GM12878 (cell line): ENCODE results near the gene FGF14. TPM values are rescaled to one million over a fixed set of nuclear protein-coding genes. Genes with fewer than 3 reads are reported as not detected.

Experiments
- ATAC-seq: fragments of 200-7000 bp; cut with Tn5 transposase; 3 replicates; pipeline ENCODE4 v1.9.1; 2020; ENCODE audit warnings: mild to moderate bottlenecking, moderate library complexity
- BruUV-seq: library from RNA; stranded (reverse); fragments of 400-500 nt; replicated peaks from 2 replicates; lab custom pipeline; 2021; lab: Mats Ljungman, UMichigan
- CTCF ChIA-PET: fragments of 300-600 bp; sonication (Branson Sonifier 250); formaldehyde crosslinking; extraction: SDS; loops from one replicate; lab custom pipeline; 2021; ENCODE audit warnings: inconsistent platforms; lab: Yijun Ruan, JAX
- POLR2A ChIA-PET: fragments of 350-600 bp; formaldehyde crosslinking; extraction: SDS; loops from one replicate; lab custom pipeline; 2021; ENCODE audit warnings: inconsistent platforms; lab: Charles Lee
- RAD21 ChIA-PET: fragments of 300-600 bp; sonication (Branson Sonifier 250); formaldehyde crosslinking; loops from one replicate; lab custom pipeline; 2023; ENCODE audit warnings: antibody characterized with exemption; ENCODE audit not compliant: unreplicated experiment; lab: Charles Lee
- SMC1A ChIA-PET: fragments of 300-600 bp; sonication (Branson Sonifier 250); formaldehyde crosslinking; loops from one replicate; lab custom pipeline; 2023; ENCODE audit not compliant: unreplicated experiment, uncharacterized antibody; lab: Charles Lee
- DNase-seq: peaks from one replicate; pipeline ENCODE4 v3.0.0-alpha.2; 2011; ENCODE audit warnings: low read depth, low spot score
- FAIRE-seq: peaks from 3 replicates; lab custom pipeline; 2011; peaks lifted over from hg19 to GRCh38; lab: Jason Lieb, UNC
- H2AFZ ChIP-seq: 2 replicates; pipeline ENCODE4 v1.6.0; 2011; ENCODE audit warnings: low read depth, low read length, control low read depth; ENCODE audit not compliant: control insufficient read depth
- H3K27ac ChIP-seq: 2 replicates; pipeline ENCODE4 v1.5.1; 2011; ENCODE audit warnings: control low read depth; ENCODE audit not compliant: control insufficient read depth, insufficient read depth
- H3K27me3 ChIP-seq, 2 experiments: replicated peaks in 1 of 2; 2 replicates each; pipeline versions ENCODE4 v1.6.0 to v1.6.1; 2011; ENCODE audit warnings: low read length in 1 of 2; ENCODE audit not compliant: control insufficient read depth in 2 of 2, insufficient read depth in 2 of 2
- H3K36me3 ChIP-seq, 2 experiments: 2 replicates each; pipeline ENCODE4 v1.5.1; 2011; ENCODE audit warnings: low read length in 1 of 2; ENCODE audit not compliant: control insufficient read depth in 2 of 2, insufficient read depth in 2 of 2
- H3K4me1 ChIP-seq: 2 replicates; pipeline ENCODE4 v1.6.1; 2011; ENCODE audit warnings: mild to moderate bottlenecking, low read length, moderate library complexity, mixed read lengths; ENCODE audit not compliant: control insufficient read depth, insufficient read depth
- H3K4me2 ChIP-seq: 2 replicates; pipeline ENCODE4 v1.6.0; 2011; ENCODE audit warnings: control low read depth; ENCODE audit not compliant: control insufficient read depth, insufficient read depth
- H3K4me3 ChIP-seq: fragments of 200-600 bp; sonication (generic); 2 replicates; pipeline ENCODE4 v1.5.1; 2016
- H3K79me2 ChIP-seq: 2 replicates; pipeline ENCODE4 v1.6.0; 2011; ENCODE audit warnings: low read length; ENCODE audit not compliant: control insufficient read depth, insufficient read depth
- H3K9ac ChIP-seq: 2 replicates; pipeline ENCODE4 v1.8.0; 2011; ENCODE audit warnings: low read length, control low read depth, mixed read lengths; ENCODE audit not compliant: control insufficient read depth, insufficient read depth
- H3K9me3 ChIP-seq: replicated peaks from 3 replicates; pipeline ENCODE4 v1.5.1; 2011; ENCODE audit warnings: mild to moderate bottlenecking, low read length; ENCODE audit not compliant: control insufficient read depth, insufficient read depth
- H4K20me1 ChIP-seq: 2 replicates; pipeline ENCODE4 v1.6.0; 2011; ENCODE audit not compliant: control insufficient read depth, insufficient read depth
- ATF7 ChIP-seq: fragments of 450-650 bp; IDR thresholded peaks from 2 replicates; pipeline ENCODE4 v1.6.1; 2016; ENCODE audit warnings: low read depth, mild to moderate bottlenecking
- BCL11A ChIP-seq: IDR thresholded peaks from 2 replicates; pipeline ENCODE4 v1.6.1; 2011; ENCODE audit warnings: low read depth, low read length
- EGR1 ChIP-seq, 2 experiments: IDR thresholded peaks; 1 replicate in 1 of 2; 2 replicates in 1 of 2; pipeline ENCODE4 v1.6.1; 2011 to 2012; ENCODE audit warnings: low read depth in 2 of 2, low read length in 2 of 2, borderline replicate concordance in 1 of 2, mild to moderate bottlenecking in 1 of 2, moderate library complexity in 1 of 2
- KDM1A ChIP-seq: fragments of 200-600 bp; sonication (generic); IDR thresholded peaks from 2 replicates; pipeline ENCODE4 v1.6.1; 2016; ENCODE audit warnings: borderline replicate concordance
- MLLT1 ChIP-seq: fragments of 450-650 bp; IDR thresholded peaks from 2 replicates; pipeline ENCODE4 v1.6.1; 2016; ENCODE audit warnings: mild to moderate bottlenecking
- PKNOX1 ChIP-seq: fragments of 450-650 bp; IDR thresholded peaks from 2 replicates; pipeline ENCODE4 v1.6.1; 2016; ENCODE audit warnings: mild to moderate bottlenecking
- SKIL ChIP-seq: fragments of 450-650 bp; IDR thresholded peaks from 2 replicates; pipeline ENCODE4 v1.6.1; 2017; ENCODE audit warnings: mild to moderate bottlenecking, low read depth, inconsistent platforms; ENCODE audit not compliant: poor library complexity, severe bottlenecking
- STAT3 ChIP-seq: IDR thresholded peaks from 2 replicates; pipeline ENCODE4 v1.6.1; 2011; ENCODE audit warnings: low read depth, low read length, improper control_type of control experiment
- SUPT20H ChIP-seq: IDR thresholded peaks from 2 replicates; pipeline ENCODE4 v1.6.1; 2011; ENCODE audit warnings: low read depth, mild to moderate bottlenecking, low read length, moderate library complexity, borderline replicate concordance; ENCODE audit not compliant: control insufficient read depth
- TARDBP ChIP-seq: IDR thresholded peaks from 2 replicates; pipeline ENCODE4 v1.6.1; 2016; ENCODE audit warnings: borderline replicate concordance
- YY1 ChIP-seq: IDR thresholded peaks from 2 replicates; pipeline ENCODE4 v1.6.1; 2011; ENCODE audit warnings: low read depth, mild to moderate bottlenecking, low read length
- ZNF207 ChIP-seq: fragments of 450-650 bp; IDR thresholded peaks from 2 replicates; pipeline ENCODE4 v1.6.1; 2014; ENCODE audit warnings: antibody characterized with exemption, mild to moderate bottlenecking, borderline replicate concordance
- ZNF24 ChIP-seq: fragments of 450-650 bp; IDR thresholded peaks from 2 replicates; pipeline ENCODE4 v1.6.1; 2017; ENCODE audit warnings: antibody characterized with exemption, mild to moderate bottlenecking
- WGBS: methylation state at CpG from one replicate; pipeline ENCODE4 v1.1.6; 2016; ENCODE audit warnings: low lambda C conversion rate; ENCODE audit not compliant: insufficient replicate concordance, insufficient coverage; ENCODE audit errors: missing lambda C conversion rate; 5-methylcytosine and 5-hydroxymethylcytosine counted together
- in situ Hi-C: fragments of 300-500 bp; cut with MboI; formaldehyde crosslinking; loops from 9 replicates; pipeline ENCODE4 v1.14.3; 2018; ENCODE audit warnings: mixed read lengths
- intact Hi-C: fragments of 100-400 bp; cut with micrococcal nuclease; formaldehyde crosslinking; loops from one replicate; pipeline ENCODE4 v1.14.2; 2022; ENCODE audit not compliant: unreplicated experiment
- polyA plus RNA-seq, 11 experiments: library from polyadenylated mRNA; depleted of rRNA in 4 of 11; unstranded in 6 of 11; stranded (reverse) in 5 of 11; fragments of >200 nt; fragmentation: Nextera tagmentation in 4 of 11; fragmentation: Illumina TruSeq in 1 of 11; extraction: Ambion mirVana in 4 of 11; extraction: Trizol in 1 of 11; gene quantifications; 1 replicate in 1 of 11; 2 replicates in 10 of 11; pipeline versions ENCODE4 v1.2.1 to v1.2.3, GENCODE V29; 2011 to 2016; ENCODE audit warnings: inconsistent platforms in 2 of 11, missing spikeins in 2 of 11, low read depth in 1 of 11
- total RNA-seq, 4 experiments: library from RNA; depleted of rRNA in 3 of 4; stranded (reverse); fragments of >200 nt in 3 of 4; fragmentation: Illumina TruSeq in 1 of 4; extraction: Trizol in 1 of 4; gene quantifications; 2 replicates each; pipeline versions ENCODE4 v1.2.1 to v1.2.3, GENCODE V29; 2013 to 2021
- TF ChIP-seq, protein P1 (sequence below): fragments of 450-650 bp; IDR thresholded peaks from 2 replicates; pipeline ENCODE4 v1.6.1; 2016; ENCODE audit warnings: mild to moderate bottlenecking, moderate library complexity, borderline replicate concordance

The FGF14 gene
- total and polyA plus RNA-seq, 10 of the 15 experiments (the other 5 are each of a cell fraction or from before 2014, with no cell fraction given): under 0.01 to 0.44 (median 0.04) TPM

GRCh38 chr13:102172406-102172805 is 229.4 kb downstream of the FGF14 start:
- intact Hi-C loops: no loop called here
- ATAC-seq (no peak), DNase-seq (no peak), FAIRE-seq (no peak)
- no peak overlapping the region for H2AFZ ChIP-seq
- no TSS peak for BruUV-seq
- ChIA-PET POLR2A (no interaction called here), RAD21 (no interaction called here), SMC1A (no interaction called here), CTCF (no interaction called here)
- in situ Hi-C loops: no loop called here
- no peaks in the 10 kb centered on the region for H3K27me3 ChIP-seq
- H3K79me2 ChIP-seq: no peaks in the 10 kb centered on the region
- no peak for TF ChIP-seq STAT3
- no peak for TF ChIP-seq SKIL
- TF ChIP-seq ZNF207: no peak
- no peak for TF ChIP-seq EGR1 (IDR thresholded peaks at IDR 0.05; ENCODE audit: borderline replicate concordance in 1 of 2, low read depth in 2 of 2, low read length in 2 of 2)
- no peak for TF ChIP-seq SUPT20H
- no peak for TF ChIP-seq BCL11A
- TF ChIP-seq ZNF24: no peak
- no peak for TF ChIP-seq YY1
- TF ChIP-seq ATF7: no peak
- TF ChIP-seq TARDBP: no peak
- TF ChIP-seq, protein P1, sequence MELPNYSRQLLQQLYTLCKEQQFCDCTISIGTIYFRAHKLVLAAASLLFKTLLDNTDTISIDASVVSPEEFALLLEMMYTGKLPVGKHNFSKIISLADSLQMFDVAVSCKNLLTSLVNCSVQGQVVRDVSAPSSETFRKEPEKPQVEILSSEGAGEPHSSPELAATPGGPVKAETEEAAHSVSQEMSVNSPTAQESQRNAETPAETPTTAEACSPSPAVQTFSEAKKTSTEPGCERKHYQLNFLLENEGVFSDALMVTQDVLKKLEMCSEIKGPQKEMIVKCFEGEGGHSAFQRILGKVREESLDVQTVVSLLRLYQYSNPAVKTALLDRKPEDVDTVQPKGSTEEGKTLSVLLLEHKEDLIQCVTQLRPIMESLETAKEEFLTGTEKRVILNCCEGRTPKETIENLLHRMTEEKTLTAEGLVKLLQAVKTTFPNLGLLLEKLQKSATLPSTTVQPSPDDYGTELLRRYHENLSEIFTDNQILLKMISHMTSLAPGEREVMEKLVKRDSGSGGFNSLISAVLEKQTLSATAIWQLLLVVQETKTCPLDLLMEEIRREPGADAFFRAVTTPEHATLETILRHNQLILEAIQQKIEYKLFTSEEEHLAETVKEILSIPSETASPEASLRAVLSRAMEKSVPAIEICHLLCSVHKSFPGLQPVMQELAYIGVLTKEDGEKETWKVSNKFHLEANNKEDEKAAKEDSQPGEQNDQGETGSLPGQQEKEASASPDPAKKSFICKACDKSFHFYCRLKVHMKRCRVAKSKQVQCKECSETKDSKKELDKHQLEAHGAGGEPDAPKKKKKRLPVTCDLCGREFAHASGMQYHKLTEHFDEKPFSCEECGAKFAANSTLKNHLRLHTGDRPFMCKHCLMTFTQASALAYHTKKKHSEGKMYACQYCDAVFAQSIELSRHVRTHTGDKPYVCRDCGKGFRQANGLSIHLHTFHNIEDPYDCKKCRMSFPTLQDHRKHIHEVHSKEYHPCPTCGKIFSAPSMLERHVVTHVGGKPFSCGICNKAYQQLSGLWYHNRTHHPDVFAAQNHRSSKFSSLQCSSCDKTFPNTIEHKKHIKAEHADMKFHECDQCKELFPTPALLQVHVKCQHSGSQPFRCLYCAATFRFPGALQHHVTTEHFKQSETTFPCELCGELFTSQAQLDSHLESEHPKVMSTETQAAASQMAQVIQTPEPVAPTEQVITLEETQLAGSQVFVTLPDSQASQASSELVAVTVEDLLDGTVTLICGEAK: no peak
- no peak for TF ChIP-seq MLLT1
- no peak for TF ChIP-seq PKNOX1
- no peak for TF ChIP-seq KDM1A
- H3K9ac ChIP-seq: no peak overlapping the region
- no peaks in the 10 kb centered on the region for H3K9me3 ChIP-seq
- no peaks in the 10 kb centered on the region for H4K20me1 ChIP-seq
- no peak overlapping the region for H3K27ac ChIP-seq
- H3K4me2 ChIP-seq: no peak overlapping the region
- H3K36me3 ChIP-seq: no peaks in the 10 kb centered on the region
- H3K4me3 ChIP-seq: no peak overlapping the region
- H3K4me1 ChIP-seq: no peaks in the 10 kb centered on the region
- WGBS: 0% methylated on average over 1 of the region's 1 CpG
